M059J (cell line): ENCODE results near the gene LTBP1. TPM values are rescaled to one million over a fixed set of nuclear protein-coding genes. Genes with fewer than 3 reads are reported as not detected.
"Not testable (repeated sequence)": the region's sequence is repeated elsewhere in the genome, so short reads cannot be mapped to it uniquely, and the experiment has no call there.

Experiments used
- DNase-seq: peaks from one replicate; pipeline ENCODE4 v3.0.0-alpha.2; 2012; ENCODE audit warnings: low read depth
- total RNA-seq: library from RNA; depleted of rRNA; stranded (reverse); fragments of >200 nt; shearing (Covaris generic); gene quantifications from 2 replicates; pipeline ENCODE4 v1.2.3, GENCODE V29; 2014; rRNA removed

The LTBP1 gene
- total RNA-seq: 4.4 and 9.2 TPM in 2 replicates

DNA sequence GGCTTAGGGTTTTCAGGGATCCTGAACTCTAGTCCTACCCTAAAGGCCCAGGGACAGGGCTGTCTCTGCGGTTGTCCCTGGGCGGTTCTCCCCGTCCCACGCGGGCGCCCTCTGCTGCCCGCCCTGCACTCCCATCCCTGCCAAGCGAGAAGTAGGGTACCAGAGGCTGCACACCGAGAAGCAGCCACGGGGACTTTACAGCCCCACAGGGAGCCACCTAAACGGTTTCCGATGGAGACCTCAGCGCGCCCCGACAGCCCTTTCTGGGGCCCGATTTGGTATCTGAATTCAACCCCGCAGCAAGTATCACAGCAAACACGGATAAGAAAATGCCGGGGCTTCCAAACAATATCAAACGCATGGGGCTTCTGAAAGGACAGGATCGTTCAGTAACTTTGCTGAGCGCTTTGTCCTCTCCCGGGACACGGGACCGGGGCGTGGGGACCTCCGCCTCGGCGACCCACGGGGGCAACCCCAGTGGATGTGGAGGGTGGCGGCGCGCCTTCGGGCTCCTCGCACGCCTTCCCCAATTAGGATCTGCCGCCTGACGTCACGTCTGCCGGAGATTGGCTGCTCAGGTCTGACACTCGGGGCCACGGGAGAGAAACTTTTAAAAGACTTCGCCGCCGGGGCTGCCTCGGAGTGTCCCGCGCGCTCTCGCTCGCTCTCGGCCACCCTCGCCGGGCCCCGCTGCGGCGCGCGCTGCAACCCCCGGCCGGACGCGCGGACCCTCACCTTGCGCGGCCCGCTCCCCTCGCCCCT is at the start of gene LTBP1:
Gene LTBP1, plus strand, starts transcription at position 640 of the 762 bp plus-strand sequence. CDS start 372 bp downstream, outside the sequence.
- peak; percentile 66 for DNase-seq

DNA sequence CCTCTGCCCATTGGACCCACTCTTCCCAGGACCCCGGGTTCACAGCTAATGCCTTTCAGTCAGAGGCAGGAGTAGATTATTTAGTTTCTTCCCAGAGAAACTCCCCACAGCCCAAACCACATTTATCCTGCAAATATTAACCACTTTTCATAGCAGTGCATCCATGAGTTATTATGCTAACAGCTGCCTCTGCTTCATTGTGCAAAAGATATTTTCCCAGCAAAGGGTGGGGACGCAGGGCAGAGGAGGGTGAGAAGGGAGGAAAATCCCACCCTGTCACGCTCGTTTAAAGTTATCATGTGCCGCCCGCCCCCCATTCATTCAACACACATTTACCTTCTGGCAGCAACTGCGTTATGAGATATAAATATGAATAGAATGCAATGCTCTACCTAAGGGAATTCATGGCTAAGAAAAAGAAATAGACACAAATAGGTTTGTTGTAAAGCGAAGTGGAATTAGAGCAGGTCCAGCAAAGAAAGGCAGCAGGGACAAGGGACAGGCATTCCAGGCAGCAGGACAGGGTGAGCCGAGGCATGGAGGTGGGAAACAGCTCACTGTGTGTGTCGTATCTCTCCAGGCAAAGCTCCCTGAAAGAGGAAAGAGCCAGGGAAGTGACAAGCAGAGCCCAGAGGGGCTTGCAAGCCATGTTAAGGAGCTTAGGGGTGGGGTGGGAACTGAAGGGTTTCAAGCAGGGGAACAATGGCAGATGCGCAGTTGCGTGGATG is 46.3 kb upstream of the LTBP1 start:
- DNase-seq: no peak

- no peak for DNase-seq
Observed at GRCh38 chr2:32901313-32901712, 45.4 kb upstream of the LTBP1 start.

- DNase-seq: no peak
Observed at GRCh38 chr2:32902174-32902573, 44.6 kb upstream of the LTBP1 start.

DNA sequence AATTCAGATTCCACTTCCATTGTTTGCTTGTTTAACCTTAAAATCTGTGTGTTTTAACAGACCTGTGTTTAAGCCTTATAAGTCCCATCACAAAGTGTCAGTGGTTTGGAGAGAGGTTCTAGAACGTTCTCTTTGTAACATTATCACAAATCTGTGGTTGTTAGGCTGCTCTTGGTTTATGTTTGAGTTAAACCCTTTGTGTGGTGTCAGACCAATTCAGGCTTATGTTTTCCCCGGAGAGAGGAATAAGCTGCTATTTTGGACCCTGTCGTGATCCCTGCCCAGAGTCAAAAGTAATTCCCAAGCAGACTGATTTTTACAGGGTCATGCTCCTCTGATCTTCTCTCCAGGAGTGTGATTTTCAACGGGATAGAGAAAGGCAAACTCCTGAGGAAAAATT is 43.8 kb upstream of the LTBP1 start:
- no peak for DNase-seq

GRCh38 chr2:32904074-32904473 is 42.7 kb upstream of the LTBP1 start:
- DNase-seq: no peak

DNA sequence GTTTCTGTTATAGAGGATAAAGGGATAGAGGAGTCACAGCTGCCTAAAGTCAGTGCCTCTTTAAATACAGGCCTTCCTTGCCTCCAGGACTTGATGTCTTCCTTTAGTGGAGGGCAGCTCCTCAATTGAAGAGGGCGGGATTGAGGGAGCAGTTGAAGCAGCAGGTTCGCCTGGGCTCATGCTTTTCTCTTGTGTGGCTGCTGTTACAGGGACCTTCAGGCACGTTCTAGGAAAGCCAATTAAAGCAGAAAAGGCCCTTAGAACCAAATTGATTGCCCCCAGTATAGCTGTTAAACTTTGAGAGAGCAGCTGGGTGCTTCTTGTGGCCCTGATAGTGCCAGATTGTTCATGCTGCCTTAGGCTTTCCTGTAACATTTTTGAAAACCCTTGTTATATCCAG is 42.0 kb upstream of the LTBP1 start:
- no peak for DNase-seq

GRCh38 chr2:32905270-32905669 is 41.5 kb upstream of the LTBP1 start:
- DNase-seq: no peak

DNA sequence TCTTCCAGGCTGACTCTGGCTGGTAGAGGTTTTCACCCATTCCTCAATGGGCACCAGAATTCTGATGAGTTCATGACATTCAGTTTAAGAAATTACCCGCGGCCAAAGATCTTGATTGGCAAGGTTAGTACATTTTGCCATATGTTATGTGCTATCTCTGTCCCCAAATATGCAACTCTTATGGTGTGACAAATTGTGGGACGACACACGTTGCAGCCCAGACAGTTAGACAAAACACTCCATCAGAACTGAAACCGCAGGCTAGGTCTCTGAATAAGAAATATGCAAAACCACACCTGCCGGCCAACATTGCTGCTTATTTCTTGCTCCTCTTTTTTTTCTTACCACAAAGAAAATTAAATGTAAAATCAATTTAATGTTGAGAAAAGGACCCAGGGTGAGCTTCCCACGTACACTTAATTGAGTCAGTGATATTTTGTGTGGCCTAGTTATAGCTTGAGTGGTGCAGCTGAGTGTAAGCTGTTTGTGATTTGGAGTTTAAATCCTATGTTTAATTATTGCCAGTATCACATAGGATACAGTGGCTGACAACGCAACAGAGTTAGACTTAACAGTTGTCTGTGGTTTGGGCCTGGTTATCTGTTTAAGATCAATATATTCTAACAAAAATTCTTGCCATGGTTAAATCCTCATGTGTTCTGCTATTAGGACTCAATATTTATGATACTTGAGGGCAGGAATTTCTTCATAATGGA is 35.7 kb upstream of the LTBP1 start:
- peak; percentile 6 for DNase-seq

DNA sequence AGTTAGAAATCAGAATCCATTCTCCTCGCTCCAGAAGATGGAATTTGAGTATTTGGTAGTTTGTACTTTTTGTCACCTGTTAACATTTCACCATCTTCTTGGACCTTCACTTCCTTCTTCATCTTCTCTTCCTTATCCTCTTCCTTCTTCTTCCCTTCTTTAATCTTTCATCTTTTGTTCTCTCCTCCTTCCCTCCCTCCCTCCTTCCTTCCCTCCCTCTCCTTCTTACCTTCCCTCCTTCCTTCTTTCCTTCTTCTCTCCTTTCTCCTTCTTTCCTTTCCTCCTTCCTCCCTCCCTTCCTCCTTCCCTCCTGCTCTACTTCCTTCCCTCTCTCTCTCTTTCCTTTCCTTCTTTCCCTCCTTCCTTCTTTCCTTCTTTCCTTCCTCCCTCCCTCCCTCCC is 31.1 kb upstream of the LTBP1 start:
- no peak for DNase-seq

DNA sequence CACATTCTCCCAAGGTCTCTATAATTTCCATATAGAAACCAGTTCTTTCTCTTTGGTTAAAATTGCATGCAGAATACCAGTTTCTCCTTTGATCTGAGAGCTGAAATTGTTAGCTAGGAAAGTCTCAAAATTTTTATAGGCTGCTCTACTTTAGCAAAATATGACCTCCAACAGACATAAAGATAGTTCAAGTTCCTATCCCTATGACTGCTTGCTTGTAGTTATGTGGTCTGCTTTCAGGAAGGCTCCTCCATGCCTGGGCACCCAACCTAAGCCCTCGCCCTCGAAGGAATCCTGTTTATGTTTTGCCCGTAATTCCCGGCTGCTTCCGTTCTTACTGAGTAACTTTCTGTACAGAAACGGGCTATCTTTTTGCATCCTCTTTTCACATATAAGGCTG is 28.0 kb upstream of the LTBP1 start:
- no peak for DNase-seq

DNA sequence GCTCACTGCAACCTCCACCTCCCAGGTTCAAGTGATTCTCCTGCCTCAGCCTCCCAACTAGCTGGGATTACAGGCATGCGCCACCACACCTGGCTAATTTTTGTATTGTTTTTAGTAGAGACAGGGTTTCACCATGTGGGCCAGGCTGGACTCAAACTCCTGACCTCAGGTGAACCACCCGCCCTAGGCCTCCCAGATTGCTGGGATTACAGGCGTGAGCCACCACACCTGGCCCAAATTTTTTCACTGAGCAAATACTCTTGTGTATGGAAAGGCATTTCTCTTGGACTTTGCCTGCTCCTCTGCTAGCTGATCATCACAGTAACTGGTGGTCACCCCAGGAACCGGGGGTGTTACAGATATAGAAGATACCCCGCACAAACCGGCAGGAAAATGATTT is 26.9 kb upstream of the LTBP1 start:
- DNase-seq: not testable (repeated sequence)

GRCh38 chr2:32921486-32921885 is 25.3 kb upstream of the LTBP1 start:
- not testable (repeated sequence) for DNase-seq

- no peak for DNase-seq
Observed at GRCh38 chr2:32922501-32922900, 24.3 kb upstream of the LTBP1 start.

GRCh38 chr2:32923109-32923508 is 23.6 kb upstream of the LTBP1 start:
- no peak for DNase-seq

- DNase-seq: no peak
Observed at GRCh38 chr2:32925283-32925815, 21.4 kb upstream of the LTBP1 start.

GRCh38 chr2:32925976-32926707 is 20.6 kb upstream of the LTBP1 start:
- DNase-seq: no peak

DNA sequence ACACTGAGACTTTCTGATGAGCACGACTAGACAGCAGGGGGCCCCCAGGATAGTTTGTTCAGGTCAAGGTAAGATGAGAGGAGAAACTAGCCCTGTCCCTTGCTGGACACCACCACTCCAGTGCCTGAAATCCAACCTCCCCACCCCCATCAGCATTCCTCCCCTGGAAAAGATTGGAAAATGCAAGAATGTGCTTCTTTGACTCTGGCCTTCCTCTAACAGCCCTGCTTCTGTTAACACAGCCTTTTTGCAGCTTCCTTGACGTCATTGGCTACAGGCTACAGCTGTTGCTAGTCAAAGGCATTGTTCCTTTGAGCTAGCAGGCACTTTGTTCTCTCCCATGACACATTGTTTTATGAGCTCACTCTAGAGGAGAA is 20.1 kb upstream of the LTBP1 start:
- no peak for DNase-seq

GRCh38 chr2:32930436-32930835 is 16.3 kb upstream of the LTBP1 start:
- DNase-seq: no peak

DNA sequence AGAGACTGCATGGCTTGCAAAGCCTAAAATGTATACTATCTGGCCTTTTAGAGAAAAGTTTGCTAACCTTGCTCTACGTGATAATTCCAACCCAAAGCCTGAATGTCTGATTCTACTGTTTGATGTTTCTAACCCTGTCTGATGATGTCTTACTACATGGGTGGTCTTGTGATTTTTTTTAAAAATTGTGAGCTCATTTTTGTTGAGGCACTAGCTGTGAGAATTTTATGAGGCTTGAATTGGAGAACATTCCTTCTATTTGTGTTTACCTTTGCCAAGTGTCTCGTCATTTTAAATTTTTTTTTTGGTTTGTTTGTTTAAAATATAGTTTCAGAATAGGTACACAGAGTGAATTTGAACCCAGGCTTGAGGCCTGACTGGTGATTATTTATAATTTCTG is 15.2 kb upstream of the LTBP1 start:
- DNase-seq: no peak

DNA sequence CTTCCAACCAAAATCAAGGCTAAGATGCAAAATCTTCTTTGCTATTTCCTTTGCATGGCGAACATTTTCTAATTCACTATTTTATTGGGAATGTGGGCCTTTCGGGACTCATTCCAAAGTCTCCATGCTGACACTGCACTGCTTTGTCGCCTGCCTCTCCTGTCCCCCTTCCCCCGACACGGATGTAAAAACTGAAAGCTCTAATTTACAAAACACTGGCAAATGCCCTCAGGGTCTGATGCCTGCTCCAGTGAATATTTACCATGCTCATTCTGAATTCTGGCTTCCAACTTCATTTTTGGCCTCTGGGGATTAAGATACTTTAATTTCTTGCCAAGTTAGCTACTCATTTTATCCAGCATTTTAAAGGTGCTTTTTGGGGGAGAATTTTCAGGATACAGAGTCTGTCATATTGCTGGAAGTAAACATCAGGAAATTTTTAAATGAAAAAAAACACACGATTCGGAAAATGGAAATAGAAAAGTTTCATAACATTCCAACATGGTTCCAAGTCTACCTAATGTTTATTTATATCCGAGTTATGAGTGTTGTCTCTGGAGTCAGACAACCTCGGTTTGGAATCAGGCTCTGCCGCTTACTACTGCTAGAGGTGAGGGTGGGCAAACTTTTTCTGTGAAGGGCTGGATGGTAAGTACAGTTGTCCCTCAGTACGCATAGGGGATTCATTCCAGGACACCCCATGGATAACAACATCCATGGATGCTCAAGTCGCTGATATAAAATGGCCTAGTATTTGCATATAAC is 14.6 kb upstream of the LTBP1 start:
- DNase-seq: peak; percentile 61
